HepG2 (cell line): ENCODE measurements around the gene POU2AF3. TPM values are rescaled to one million over a fixed set of nuclear protein-coding genes. Genes with fewer than 3 reads are reported as not detected.

Experiments used
- AHR ChIP-seq: IDR thresholded peaks from 2 replicates; pipeline ENCODE4 v1.6.1; 2018; ENCODE audit warnings: missing genetic modification reagents, missing compliant biosample characterization
- FOXO1 ChIP-seq: sonication (generic); formaldehyde crosslinking; IDR thresholded peaks from 2 replicates; pipeline ENCODE4 v1.4.0; 2020; ENCODE audit warnings: missing genetic modification reagents
- HDAC1 ChIP-seq: sonication (generic); formaldehyde crosslinking; IDR thresholded peaks from 2 replicates; pipeline ENCODE4 v1.5.1; 2020; ENCODE audit warnings: mild to moderate bottlenecking, missing genetic modification reagents
- HDAC6 ChIP-seq: fragments of 200-600 bp; sonication (generic); IDR thresholded peaks from 2 replicates; pipeline ENCODE4 v1.7.0; 2017; ENCODE audit warnings: mild to moderate bottlenecking, antibody characterized with exemption, low read length, low read depth
- HNF4A ChIP-seq: sonication (generic); formaldehyde crosslinking; IDR thresholded peaks from 2 replicates; pipeline ENCODE4 v1.4.0; 2020; ENCODE audit warnings: missing genetic modification reagents
- HOXA3 ChIP-seq: sonication (generic); formaldehyde crosslinking; IDR thresholded peaks from 2 replicates; pipeline ENCODE4 v1.5.0; 2020; ENCODE audit warnings: missing genetic modification reagents
- IKZF1 ChIP-seq: fragments of 450-650 bp; IDR thresholded peaks from 2 replicates; pipeline ENCODE4 v1.7.1; 2016
- IRF2 ChIP-seq: IDR thresholded peaks from 2 replicates; pipeline ENCODE4 v1.6.1; 2018; ENCODE audit warnings: missing genetic modification reagents, missing compliant biosample characterization
- JUN ChIP-seq: sonication (generic); formaldehyde crosslinking; IDR thresholded peaks from 2 replicates; pipeline ENCODE4 v1.4.0; 2020; ENCODE audit warnings: mild to moderate bottlenecking, missing genetic modification reagents
- KDM2A ChIP-seq: sonication (generic); formaldehyde crosslinking; IDR thresholded peaks from 2 replicates; pipeline ENCODE4 v1.4.0; 2020; ENCODE audit warnings: low read depth, missing genetic modification reagents, borderline replicate concordance
- KLF6 ChIP-seq: IDR thresholded peaks from 2 replicates; pipeline ENCODE4 v1.8.0; 2016; ENCODE audit warnings: missing biosample characterization, missing genetic modification reagents
- MIER3 ChIP-seq: IDR thresholded peaks from 2 replicates; pipeline ENCODE4 v1.6.1; 2016; ENCODE audit warnings: missing compliant biosample characterization, borderline replicate concordance
- NFYB ChIP-seq: sonication (generic); formaldehyde crosslinking; IDR thresholded peaks from 2 replicates; pipeline ENCODE4 v1.4.0; 2020; ENCODE audit warnings: missing genetic modification reagents
- NR3C1 ChIP-seq: sonication (generic); formaldehyde crosslinking; IDR thresholded peaks from 2 replicates; pipeline ENCODE4 v1.4.0; 2020; ENCODE audit warnings: missing genetic modification reagents
- PAX8 ChIP-seq: sonication (generic); formaldehyde crosslinking; IDR thresholded peaks from 2 replicates; pipeline ENCODE4 v1.8.0; 2022; ENCODE audit warnings: mild to moderate bottlenecking, missing genetic modification reagents, borderline replicate concordance
- POLR2AphosphoS5 ChIP-seq: IDR thresholded peaks from 2 replicates; pipeline ENCODE4 v1.6.1; 2012; ENCODE audit warnings: low read depth, low read length
- RCOR2 ChIP-seq: IDR thresholded peaks from 2 replicates; pipeline ENCODE4 v1.6.1; 2016; ENCODE audit warnings: missing biosample characterization, missing genetic modification reagents
- SAP130 ChIP-seq: IDR thresholded peaks from 2 replicates; pipeline ENCODE4 v1.6.1; 2016; ENCODE audit warnings: low read depth
- SRF ChIP-seq: IDR thresholded peaks from 2 replicates; pipeline ENCODE4 v1.6.1; 2011; ENCODE audit warnings: mild to moderate bottlenecking, low read depth, low read length, moderate library complexity
- STAG1 ChIP-seq: sonication (generic); formaldehyde crosslinking; IDR thresholded peaks from 2 replicates; pipeline ENCODE4 v1.4.0; 2020; ENCODE audit warnings: missing genetic modification reagents
- ZMYM4 ChIP-seq: sonication (generic); formaldehyde crosslinking; IDR thresholded peaks from 2 replicates; pipeline ENCODE4 v1.8.1; 2023; ENCODE audit warnings: mild to moderate bottlenecking, missing genetic modification reagents
- ZNF850 ChIP-seq: sonication (generic); formaldehyde crosslinking; conservative IDR thresholded peaks from 2 replicates; pipeline ENCODE4 v1.9.0; 2021; ENCODE audit warnings: mild to moderate bottlenecking, missing genetic modification reagents
- polyA plus RNA-seq, 8 experiments: library from polyadenylated mRNA; depleted of rRNA in 3 of 8; stranded (reverse) in 7 of 8; unstranded in 1 of 8; fragments of >200 nt; fragmentation: Illumina TruSeq in 4 of 8; extraction: Trizol in 4 of 8; gene quantifications; 2 replicates each; pipeline versions ENCODE4 v1.2.1 to v1.2.3, GENCODE V29; 2011 to 2016; ENCODE audit warnings: low read depth in 4 of 8, missing spikeins in 1 of 8, mixed read lengths in 1 of 8; ENCODE audit not compliant: insufficient read depth in 1 of 8
- total RNA-seq, 5 experiments: library from RNA; depleted of rRNA; stranded (reverse); fragments of >200 nt; fragmentation: Illumina TruSeq; extraction: Trizol; gene quantifications; 2 replicates each; pipeline ENCODE4 v1.2.3, GENCODE V29; 2016; ENCODE audit warnings: low read depth in 1 of 5
- TF ChIP-seq, protein P1 (sequence below): sonication (generic); IDR thresholded peaks from 2 replicates; pipeline ENCODE4 v1.6.1; 2016; ENCODE audit warnings: low read depth, borderline replicate concordance
- TF ChIP-seq, protein P2 (sequence below): IDR thresholded peaks from 2 replicates; pipeline ENCODE4 v1.6.1; 2016; ENCODE audit warnings: mild to moderate bottlenecking
- TF ChIP-seq, protein P3 (sequence below): IDR thresholded peaks from 2 replicates; pipeline ENCODE4 v1.6.1; 2016; ENCODE audit warnings: missing compliant biosample characterization, missing genetic modification reagents, borderline replicate concordance
- TF ChIP-seq, protein P4 (sequence below): sonication (generic); formaldehyde crosslinking; IDR thresholded peaks from 2 replicates; pipeline ENCODE4 v1.4.0; 2020; ENCODE audit warnings: missing genetic modification reagents
- TF ChIP-seq, protein P5 (sequence below): IDR thresholded peaks from 2 replicates; pipeline ENCODE4 v1.6.1; 2016; ENCODE audit warnings: low read depth, borderline replicate concordance
- TF ChIP-seq, protein P6 (sequence below): sonication (generic); formaldehyde crosslinking; IDR thresholded peaks from 2 replicates; pipeline ENCODE4 v1.4.0; 2020; ENCODE audit warnings: missing genetic modification reagents, borderline replicate concordance

Gene POU2AF3
- total and polyA plus RNA-seq, 2 of the 13 experiments (the other 11 are each of a cell fraction or from before 2014, with no cell fraction given), result 7.8 to 71.2 TPM

DNA sequence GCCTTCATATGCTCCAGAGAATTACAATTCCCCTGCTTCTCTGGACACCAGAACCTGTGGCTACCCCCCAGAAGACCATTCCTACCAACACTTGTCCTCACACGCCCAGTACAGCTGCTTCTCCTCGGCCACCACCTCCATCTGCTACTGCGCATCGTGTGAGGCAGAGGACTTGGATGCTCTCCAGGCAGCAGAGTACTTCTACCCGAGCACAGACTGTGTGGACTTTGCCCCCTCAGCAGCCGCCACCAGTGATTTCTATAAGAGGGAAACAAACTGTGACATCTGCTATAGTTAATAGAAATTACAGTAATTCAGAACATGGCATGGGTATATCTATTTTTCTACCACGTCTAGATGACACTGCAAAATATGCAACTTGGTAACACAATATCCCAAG is 9.8 kb downstream of the POU2AF3 start (continued):
- peak; percentile 25; the same call in 1 of the 2 replicates for TF ChIP-seq HDAC1 (CRISPR knock-in tag)
- TF ChIP-seq ZNF850, result no peak
- TF ChIP-seq HOXA3 (CRISPR knock-in tag), result peak; percentile 51
- TF ChIP-seq IKZF1, result no peak
- no peak for TF ChIP-seq IRF2 (CRISPR knock-in tag)
- TF ChIP-seq FOXO1, result no peak; the same call in 1 of the 2 replicates
- peak; percentile 27; the same call in 1 of the 2 replicates for TF ChIP-seq SAP130 (CRISPR knock-in tag)
- TF ChIP-seq JUN (CRISPR knock-in tag), result no peak
- peak; percentile 94 for TF ChIP-seq HNF4A (CRISPR knock-in tag)
- no peak for TF ChIP-seq HDAC6
- TF ChIP-seq KDM2A (CRISPR knock-in tag), result peak; percentile 28; the same call in 1 of the 2 replicates
- 0 out of 2 replicates have a peak, but pooled peaks have one; percentile 54 for TF ChIP-seq RCOR2 (CRISPR knock-in tag)
- TF ChIP-seq PAX8 (CRISPR knock-in tag), result no peak
- TF ChIP-seq, protein P1, sequence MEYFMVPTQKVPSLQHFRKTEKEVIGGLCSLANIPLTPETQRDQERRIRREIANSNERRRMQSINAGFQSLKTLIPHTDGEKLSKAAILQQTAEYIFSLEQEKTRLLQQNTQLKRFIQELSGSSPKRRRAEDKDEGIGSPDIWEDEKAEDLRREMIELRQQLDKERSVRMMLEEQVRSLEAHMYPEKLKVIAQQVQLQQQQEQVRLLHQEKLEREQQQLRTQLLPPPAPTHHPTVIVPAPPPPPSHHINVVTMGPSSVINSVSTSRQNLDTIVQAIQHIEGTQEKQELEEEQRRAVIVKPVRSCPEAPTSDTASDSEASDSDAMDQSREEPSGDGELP, result peak; percentile 46; the same call in 1 of the 2 replicates
- 0 out of 2 replicates have a peak, but pooled peaks have one; percentile 20 for TF ChIP-seq POLR2AphosphoS5
- TF ChIP-seq NFYB (CRISPR knock-in tag), result no peak
- no peak for TF ChIP-seq AHR
- no peak for TF ChIP-seq SRF
- TF ChIP-seq MIER3, result 0 out of 2 replicates have a peak, but pooled peaks have one; percentile 31
- no peak for TF ChIP-seq KLF6 (CRISPR knock-in tag)
- TF ChIP-seq, protein P2, sequence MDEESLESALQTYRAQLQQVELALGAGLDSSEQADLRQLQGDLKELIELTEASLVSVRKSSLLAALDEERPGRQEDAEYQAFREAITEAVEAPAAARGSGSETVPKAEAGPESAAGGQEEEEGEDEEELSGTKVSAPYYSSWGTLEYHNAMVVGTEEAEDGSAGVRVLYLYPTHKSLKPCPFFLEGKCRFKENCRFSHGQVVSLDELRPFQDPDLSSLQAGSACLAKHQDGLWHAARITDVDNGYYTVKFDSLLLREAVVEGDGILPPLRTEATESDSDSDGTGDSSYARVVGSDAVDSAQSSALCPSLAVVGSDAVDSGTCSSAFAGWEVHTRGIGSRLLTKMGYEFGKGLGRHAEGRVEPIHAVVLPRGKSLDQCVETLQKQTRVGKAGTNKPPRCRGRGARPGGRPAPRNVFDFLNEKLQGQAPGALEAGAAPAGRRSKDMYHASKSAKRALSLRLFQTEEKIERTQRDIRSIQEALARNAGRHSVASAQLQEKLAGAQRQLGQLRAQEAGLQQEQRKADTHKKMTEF (CRISPR knock-in tag), result peak; percentile 59; the same call in 1 of the 2 replicates
- TF ChIP-seq, protein P3, sequence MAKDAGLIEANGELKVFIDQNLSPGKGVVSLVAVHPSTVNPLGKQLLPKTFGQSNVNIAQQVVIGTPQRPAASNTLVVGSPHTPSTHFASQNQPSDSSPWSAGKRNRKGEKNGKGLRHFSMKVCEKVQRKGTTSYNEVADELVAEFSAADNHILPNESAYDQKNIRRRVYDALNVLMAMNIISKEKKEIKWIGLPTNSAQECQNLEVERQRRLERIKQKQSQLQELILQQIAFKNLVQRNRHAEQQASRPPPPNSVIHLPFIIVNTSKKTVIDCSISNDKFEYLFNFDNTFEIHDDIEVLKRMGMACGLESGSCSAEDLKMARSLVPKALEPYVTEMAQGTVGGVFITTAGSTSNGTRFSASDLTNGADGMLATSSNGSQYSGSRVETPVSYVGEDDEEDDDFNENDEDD (CRISPR knock-in tag), result no peak; the same call in 1 of the 2 replicates
- TF ChIP-seq, protein P4, sequence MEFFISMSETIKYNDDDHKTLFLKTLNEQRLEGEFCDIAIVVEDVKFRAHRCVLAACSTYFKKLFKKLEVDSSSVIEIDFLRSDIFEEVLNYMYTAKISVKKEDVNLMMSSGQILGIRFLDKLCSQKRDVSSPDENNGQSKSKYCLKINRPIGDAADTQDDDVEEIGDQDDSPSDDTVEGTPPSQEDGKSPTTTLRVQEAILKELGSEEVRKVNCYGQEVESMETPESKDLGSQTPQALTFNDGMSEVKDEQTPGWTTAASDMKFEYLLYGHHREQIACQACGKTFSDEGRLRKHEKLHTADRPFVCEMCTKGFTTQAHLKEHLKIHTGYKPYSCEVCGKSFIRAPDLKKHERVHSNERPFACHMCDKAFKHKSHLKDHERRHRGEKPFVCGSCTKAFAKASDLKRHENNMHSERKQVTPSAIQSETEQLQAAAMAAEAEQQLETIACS (CRISPR knock-in tag), result no peak
- TF ChIP-seq, protein P5, sequence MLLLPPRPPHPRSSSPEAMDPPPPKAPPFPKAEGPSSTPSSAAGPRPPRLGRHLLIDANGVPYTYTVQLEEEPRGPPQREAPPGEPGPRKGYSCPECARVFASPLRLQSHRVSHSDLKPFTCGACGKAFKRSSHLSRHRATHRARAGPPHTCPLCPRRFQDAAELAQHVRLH (CRISPR knock-in tag), result 0 out of 2 replicates have a peak, but pooled peaks have one; percentile 30
- TF ChIP-seq NR3C1 (CRISPR knock-in tag), result no peak
- peak; percentile 66; the same call in 1 of the 2 replicates for TF ChIP-seq ZMYM4 (CRISPR knock-in tag)
- TF ChIP-seq, protein P6, sequence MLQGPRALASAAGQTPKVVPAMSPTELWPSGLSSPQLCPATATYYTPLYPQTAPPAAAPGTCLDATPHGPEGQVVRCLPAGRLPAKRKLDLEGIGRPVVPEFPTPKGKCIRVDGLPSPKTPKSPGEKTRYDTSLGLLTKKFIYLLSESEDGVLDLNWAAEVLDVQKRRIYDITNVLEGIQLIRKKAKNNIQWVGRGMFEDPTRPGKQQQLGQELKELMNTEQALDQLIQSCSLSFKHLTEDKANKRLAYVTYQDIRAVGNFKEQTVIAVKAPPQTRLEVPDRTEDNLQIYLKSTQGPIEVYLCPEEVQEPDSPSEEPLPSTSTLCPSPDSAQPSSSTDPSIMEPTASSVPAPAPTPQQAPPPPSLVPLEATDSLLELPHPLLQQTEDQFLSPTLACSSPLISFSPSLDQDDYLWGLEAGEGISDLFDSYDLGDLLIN (CRISPR knock-in tag), result no peak
- peak; percentile 25; the same call in 1 of the 2 replicates for TF ChIP-seq STAG1
